Measurements from ENCODE around the gene SUSD1.

The SUSD1 gene

DNA sequence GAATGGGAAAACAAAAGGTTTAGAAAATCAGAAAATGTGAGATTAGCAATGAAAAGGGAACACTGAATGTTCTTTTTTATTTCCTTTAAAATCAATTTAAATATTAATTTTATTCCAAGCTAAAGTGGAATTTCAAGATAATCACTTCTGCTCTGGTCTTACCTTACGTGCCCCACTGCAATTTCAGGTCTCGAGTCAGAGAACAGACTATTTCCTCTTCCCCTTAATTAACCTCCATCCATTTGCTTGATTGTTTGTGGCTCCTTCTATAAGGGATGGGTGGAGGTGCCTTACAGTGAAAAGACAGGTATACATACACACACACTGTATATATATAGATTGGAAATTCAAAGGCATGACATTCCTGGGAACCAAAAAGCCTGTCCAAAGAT is 137.1 kb downstream of the SUSD1 start:
- no peak for DNase-seq

DNA sequence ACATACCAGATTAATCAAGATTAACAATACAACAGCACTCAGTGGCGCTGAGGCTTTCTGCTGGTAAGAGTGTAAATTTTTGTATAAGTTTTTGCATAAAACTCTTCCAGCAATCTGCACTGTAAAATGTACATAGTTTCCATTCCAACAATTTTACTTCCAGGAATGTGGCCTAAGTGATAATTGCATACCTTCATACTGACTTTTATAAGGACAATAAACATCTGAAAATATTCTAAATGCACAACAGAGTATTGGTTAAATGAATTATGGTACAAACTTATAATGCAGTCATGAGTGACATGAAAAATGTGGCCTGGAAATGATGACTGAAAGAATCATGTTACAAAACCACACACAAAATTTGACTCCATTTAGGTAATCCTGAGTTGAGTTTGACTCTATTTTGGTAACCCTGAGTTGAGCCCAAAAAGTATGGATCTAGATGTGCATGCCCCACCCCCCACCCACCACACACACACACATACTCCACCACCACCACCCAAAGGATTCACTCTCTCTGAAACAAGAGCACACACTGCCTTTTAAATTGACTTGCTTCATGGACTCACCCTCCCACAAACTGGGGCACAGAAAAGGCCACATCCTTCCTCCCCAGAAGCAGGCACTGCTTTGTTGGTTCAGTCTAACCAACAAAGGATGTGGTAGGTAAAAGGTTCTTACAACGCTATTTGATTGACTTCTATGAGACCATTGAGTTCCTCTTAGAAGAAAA is 137.6 kb downstream of the SUSD1 start:
- DNase-seq: peak; percentile 41

DNA sequence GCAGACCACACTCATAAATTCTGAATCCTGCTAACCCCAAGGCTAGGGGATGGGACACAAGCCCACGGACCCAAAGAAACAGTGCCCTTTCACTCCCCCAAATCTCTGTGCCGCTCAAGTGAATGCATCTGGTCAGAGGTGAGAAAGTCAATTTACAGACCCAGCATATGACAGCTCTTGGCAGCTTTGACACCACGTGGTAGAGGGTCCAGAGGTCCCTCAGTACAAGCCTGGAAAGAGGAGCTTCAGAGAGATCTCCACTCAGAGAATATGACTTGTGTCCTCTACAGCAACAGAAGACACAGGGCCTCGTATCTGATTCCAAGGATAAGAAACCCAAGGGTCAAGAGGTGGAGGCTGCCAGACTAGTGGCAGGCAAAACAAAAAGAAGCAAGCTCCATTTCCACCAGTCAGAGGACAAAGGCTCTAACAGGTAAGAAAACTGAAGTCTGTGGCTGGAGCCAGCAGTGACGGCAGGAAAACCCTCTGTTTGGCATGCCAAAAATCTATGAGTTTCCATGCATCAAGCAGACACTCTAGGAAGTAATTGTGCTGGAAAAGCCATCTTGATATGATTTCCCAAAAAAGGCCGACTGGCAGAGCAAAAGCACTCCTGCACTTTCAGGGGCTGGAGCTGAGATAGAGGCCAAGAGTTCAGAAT is 139.8 kb downstream of the SUSD1 start:
- DNase-seq: no peak

DNA sequence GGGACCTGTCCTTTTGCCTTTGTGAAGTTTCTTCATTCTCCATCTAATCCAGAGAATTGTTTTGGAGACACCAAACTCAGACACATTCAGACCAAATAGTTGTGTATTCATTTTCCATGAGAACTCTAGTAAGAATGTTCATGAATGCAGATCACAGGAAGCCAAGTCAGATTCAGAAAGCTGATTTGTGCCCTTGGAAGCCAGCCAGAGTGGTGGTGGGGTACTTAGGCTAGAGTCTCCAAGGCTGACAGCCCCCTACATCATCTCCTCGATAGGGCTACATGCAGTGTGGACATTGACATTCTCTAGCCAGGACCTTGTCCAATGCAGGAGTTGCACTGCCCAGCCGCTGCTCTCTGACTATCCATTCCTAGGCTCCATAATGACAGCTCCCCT is 140.9 kb downstream of the SUSD1 start:
- DNase-seq: no peak

DNA sequence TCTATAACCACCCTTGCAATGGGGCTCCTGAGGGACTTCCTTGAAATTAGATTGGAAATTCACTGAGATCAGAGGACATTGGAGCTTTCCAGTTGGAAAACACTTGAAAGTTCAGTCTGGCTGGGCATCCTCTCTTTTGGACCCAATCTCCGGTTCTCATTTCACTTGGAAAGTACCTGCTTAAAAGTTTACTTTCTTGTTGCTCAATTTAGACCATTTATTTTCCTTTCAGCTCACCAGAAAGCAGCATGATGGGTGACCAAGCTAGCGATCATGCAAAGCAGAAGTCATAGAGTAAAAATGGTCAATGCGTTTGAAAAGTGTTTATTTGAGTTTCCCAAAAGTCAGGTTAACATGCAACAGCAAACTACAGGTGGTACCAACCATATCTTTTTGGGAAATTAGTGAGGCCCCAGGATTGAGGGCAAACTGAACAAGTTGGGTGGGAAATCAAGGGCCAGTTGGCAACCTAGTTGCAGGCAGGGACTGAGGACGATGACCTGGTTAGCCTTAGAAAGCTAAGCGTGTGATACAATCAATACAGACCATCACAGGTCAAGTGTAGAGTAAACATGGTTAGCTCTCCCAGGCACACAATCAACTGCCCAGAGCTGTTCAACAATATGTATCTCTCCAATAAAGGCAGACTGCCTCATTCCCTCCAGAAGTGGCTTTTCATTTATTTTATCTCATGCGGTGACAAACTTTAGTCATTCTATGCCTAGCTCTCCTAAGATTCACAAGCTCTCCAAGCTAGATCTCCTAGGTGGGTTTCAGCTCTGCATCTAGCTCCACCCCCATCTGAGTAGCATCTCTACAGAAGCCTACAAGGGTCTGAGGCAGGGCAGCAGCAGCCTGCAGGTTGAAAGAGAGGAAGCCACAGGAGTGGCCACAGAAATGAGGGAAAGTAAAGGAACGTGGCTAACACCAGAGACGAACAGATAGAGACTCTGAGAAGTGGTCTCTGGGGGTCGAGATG is 141.6 kb downstream of the SUSD1 start:
- no peak for DNase-seq

DNA sequence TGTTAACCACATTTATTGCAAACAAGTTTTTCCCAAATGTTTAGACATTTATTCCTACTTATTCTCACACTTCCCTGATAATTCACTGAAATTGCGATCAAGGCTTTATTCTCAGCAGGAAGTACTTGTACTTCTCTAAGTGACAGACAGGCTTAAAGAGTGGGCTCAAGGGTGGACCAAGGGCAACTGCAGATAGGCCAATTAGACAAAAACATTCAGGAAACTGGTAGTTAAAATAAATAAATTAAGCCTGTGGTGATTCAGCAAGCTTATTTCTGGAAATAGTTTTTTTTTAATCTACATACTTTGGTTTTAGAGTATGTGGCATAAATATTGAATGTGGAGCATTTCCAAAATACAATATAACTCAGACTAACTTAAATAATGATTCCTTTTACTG is 142.4 kb downstream of the SUSD1 start:
- no peak for DNase-seq

DNA sequence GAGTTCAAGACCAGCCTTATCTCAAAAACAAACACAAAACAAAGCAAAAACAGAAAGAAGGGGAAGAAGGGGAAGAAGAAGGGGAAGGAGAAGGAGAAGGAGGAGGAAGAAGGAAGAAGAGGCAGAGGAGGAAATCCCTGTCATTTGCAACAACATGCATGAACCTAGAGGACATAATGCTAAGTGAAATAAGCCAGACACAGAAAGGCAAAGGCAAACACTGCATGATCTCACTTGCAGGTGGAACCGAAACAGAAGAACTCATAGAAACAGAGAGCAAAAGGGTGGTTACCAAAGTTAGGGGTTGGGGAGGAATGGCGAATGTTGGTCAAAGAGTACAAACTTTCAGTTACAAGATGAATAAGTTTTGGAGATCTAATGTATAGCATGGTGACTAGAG is 143.1 kb downstream of the SUSD1 start:
- DNase-seq: no peak

DNA sequence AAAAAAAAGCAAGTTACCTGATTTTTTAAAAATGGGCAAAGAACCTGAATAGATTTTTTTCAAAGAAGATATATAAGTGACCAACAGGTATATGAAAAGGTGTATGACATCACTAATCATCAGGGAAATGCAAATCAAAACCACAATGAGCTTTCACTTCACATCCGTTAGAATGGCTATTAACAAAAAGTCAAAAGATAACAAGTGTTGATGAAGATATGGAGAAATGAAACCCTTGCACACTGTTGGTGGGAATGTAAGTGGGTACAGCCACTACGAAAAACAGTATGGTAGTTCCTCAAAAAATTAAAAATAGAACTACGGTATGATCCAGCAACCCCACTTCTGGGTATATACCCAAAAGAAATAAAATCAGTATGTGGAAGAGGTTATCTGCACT is 143.7 kb downstream of the SUSD1 start:
- DNase-seq: no peak

DNA sequence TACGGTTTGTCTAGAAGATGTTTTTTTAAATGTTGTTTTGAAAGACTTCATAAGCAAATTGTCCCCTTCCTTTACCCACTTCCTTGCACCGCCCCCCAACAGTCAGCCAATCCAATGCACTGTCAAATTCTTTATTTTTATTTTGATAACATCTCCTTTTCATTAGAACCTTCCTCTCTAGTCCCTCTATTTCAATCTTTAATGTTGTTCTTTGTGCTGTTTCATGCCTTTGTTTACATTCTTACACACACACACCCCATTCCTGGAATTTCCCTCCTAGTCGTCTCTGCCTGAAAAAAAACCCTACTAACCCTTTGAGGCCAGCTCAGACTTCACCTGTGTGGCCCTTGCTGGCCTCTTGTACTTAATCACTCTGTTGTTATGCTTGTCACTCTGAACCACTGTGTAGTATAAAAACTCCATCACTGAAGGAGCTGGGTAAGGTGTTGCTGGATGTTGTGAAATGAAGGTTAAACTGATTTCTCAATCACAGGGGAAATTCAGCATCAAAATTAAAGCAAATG is 145.1 kb downstream of the SUSD1 start:
- DNase-seq: no peak

DNA sequence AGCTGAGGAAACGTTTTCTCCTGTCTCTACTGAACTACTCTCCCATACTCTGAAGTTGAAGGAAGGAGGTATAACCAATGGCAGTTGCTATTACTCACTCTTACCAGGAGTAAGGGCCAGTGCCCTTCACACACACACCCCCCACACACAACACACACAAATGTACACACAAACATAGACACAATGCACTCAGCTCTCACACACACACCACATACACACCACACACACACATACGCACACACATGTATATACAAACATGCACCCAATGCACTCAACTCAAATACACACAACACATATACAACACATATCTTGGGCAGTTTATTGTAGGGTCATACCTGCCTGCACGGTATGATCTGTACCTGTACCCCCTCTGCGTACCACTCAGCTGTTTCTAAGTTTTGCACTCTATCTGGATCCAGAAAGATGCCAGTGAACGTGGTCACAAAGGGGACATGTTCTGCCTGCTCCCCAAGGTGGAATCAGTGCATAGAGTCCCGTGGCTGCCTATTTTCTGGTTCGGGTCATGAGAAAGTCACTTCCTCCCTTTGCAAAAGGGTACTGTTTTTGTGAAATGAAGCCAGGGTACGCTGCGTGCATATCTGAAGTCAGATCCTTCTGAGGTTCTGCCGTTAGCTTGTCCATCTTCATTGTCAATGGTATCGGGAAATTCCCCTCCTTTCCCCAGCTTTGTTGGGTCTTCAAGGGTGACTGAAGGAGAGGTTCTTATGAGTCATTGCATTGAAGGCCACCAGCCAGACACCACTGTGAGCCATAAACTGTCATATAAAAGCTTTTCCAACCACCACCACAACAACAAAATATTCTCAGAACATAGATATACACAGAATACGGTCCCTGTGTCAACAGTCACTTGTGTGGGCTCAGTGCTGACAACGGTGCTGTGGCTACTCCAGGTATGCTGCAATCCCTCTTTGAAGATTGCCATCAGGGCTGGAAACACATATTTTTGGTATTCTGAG is 146.6 kb downstream of the SUSD1 start:
- no peak for DNase-seq

DNA sequence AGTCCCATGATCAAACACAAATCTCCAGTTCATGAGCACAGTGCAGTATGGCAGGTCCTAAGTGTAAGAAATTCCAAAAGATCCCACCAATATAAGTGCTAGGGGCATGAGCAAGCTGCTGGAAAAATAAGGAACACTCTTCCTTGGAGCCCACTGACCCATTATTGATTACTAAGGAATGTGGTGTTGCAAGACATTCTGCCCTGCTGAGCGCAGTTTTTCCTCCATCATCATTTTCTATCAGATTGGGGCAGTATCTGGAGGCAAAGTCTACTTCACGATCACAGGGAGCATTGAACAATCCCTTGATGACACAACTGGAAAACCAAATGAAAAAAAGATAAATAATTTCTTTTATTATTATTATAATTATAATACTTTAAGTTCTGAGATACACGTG is 149.2 kb downstream of the SUSD1 start:
- no peak for DNase-seq

DNA sequence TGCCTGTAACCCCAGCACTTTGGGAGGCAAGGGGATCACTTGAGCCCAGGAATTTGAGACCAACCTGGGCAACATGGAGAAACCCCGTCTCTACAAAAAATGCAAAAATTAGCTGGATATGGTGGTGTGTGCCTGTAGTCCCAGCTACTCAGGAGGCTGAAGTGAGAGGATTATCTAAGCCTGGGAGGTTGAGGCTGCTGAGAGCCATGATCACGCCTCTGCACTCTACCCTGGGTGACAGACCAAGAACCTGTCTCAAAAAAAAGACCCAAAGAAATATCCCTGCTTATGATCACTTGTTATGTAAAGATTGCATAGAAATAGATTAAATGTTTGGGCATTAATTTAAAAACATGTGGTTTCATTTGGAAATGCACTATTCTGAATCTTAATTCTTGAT is 153.4 kb downstream of the SUSD1 start:
- DNase-seq: no peak

DNA sequence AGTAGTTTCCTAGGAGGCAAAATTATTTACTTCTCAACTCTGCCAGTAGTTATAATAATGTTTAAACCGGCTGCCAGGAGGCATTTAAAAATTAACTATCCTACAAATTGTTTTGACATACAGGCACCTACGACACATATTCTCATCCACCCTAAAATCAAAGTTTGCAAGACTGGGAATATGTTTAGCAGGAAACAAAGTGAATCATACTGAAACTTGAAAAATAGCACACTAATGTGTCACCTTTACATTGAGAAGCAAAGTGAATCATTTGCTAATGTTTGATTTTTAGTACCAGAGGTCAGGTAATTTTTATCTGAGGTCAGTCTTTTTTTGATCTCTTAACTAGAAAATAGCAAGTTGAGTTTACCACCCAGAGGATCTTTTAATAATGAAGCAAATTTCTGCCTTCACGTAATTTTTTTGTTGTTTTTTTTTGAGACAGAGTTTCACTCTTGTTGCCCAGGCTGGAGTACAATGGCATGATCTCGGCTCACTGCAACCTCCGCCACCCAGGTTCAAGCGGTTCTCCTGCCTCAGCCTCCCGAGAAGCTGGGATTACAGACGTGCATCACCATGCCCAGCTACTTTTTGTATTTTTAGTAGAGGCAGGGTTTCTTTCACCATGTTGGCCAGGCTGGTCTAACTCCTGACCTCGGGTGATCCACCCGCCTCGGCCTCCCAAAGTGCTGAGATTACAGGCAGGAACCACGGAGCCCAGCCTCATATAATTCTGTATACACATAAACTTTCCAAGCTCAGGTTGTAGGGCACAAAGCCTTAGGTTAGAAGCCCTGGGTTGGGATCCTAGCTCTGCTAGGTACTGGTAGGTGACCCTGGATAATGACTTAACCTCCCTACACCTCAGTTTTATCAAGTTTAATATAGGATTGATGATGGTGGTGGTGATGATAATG is 154.2 kb downstream of the SUSD1 start:
- no peak for DNase-seq

DNA sequence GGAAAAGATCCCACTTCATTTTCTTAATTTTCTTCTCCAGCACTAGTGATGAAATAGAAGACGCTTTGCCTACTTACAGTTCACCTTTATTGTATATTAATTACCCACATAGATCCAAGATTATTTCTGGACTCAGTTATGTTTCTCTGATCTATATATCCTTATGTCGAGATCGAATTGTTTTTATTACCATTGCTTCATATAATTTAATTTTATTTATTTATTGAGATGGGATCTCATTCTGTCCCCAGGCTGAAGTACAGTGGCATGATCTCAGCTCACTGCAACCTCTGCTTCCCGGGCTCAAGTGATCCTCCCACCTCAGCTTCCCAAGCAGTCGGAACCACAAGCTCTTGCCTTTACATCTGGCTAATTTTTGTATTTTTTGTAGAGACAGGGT is 157.2 kb downstream of the SUSD1 start:
- no peak for DNase-seq

DNA sequence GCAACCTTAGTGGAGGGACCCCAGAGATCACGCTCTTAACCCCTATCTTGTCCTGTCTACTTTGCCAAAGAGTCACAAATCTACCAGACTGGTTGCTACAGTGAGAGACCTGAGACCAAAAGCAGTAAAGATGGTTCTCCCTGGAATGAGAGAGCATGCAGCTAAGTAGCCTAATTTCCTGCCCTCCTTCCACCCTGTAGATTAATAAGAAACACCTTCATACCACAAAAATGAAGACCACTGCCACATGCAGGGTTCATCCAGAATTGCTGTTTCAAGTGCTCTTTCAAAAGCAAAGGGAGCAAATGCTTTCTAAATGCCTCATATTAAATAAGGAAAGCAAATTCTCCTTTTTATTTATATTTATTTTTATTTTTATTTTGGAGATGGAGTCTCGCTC is 159.4 kb downstream of the SUSD1 start:
- no peak for DNase-seq

DNA sequence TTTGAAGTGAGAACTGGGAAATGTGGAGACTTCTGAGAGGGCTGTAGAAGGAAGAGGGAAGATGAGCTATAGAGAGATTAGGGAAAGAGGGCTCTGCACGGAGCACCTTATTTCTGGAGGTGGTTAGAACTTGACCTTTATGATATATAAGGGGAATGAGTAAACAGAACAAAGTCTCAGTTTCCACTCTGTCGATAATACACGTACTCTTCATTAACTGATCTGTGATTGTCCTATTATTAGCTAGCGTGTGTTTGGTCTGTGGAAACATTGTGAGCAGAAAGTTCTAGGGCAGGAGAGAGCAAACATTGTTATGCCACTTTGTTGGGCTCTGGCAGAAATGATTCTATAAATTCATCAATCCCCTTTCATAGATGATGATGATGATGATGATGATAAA is 159.9 kb downstream of the SUSD1 start:
- DNase-seq: no peak

DNA sequence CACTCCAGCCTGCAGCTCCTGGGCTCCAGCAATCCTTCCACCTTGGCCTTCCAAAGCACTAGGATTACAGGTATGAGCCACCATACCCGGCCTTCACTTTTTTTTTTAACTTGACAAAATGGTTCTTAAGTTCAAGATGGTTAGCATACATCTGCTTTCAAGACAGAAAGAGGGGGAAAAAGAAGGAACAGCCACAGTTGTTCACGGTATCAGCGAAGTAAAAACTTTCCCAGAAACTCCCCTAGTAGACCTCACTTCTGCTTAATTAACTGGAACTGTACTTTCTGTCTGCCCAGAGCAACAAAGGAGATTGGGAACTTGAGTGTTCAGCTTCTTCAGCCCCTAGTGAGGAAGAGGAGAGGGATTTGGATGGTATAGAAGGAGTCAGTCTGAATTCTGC is 161.8 kb downstream of the SUSD1 start:
- DNase-seq: no peak

DNA sequence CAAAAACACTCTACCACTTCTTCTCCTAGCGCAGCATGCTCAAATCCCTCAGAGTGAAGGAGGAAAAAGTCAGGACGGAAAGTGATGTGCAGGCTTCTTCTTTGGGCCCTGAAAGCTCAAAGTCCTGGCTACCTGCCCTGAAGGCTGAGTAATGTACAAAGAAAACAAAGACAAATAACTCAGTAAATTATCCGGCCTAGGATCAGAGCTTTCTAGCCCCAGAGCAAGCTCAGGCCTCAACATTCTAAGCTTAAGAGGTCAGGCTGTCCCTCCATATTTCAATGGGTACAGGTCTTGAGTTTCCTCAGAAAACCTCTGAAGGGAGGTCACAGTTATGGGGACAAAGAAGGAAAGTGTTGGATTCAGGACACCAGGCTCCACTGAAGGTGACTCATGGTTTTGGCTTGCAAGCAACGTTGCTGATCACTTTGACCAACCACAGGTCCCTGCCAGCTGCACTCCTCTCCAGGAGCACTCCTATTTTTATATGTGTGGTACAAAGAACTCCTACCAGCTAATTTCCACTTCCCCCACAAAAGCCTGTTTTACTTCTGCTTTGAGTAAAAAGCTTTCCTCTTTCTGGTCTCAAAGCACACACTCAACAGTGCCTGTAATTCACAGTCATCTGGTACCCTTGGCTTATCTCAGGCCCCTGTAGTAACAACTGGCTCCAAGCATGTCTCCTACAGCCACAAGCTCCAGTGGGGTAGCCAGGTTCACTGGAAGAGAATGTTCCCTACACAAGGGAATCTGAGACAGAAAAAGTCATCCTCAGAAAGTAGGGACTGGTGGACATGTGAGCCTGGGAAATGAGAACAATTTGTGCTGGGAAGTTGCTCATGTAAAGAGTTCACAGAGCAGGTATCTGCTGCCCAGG is 162.8 kb downstream of the SUSD1 start:
- no peak for DNase-seq

DNA sequence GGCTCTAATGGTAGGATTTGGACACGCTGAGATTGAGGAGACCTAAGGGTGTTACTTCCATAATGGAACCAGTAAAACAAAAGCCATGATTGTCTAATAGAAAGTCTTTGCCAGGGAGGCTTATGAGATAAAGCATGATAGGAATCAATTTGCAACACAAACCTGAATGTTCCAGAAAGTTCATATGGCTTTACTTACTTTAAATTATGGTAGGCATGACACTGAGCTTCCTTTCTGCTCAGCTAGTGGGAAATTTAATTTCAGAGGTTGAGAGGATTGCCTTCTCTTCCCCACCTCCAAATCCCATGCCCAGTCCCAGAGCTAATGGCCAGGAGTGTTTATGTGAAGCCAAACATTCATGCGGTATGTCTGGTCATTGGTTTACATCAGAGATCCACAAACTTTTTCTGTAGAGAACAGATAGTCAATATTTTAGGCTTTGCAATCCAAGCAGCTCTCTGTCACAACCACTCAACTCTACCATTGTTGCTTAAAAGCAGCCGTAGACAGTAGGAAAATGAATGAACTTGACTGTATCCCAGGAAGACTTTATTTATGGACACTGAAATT is 164.0 kb downstream of the SUSD1 start:
- no peak for DNase-seq

DNA sequence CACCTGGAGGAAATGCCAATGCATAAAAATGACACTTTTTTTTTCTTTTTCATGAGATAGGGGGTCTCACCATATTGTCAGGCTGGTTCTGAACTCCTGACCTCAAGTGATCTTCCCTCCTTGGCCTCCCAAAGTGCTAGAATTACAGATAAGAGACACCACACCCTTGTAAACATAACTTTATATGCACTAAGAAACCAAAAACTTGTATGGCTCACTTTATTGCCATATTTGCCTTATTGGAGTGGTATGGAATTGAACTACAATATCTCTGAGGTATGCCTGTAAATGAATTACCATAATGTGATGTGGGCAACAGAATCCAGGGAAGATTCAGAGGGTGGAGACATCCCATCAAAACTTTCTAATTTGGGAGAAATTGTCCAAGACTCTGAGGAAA is 164.6 kb downstream of the SUSD1 start:
- no peak for DNase-seq

Data from activated naive CD4-positive, alpha-beta T cell treated with anti-CD3 and anti-CD28 coated beads, Interleukin-2, amount 50 U/mL, for 16 hours (primary cell).